Measurements from ENCODE around the gene UBE2L5.

DNA sequence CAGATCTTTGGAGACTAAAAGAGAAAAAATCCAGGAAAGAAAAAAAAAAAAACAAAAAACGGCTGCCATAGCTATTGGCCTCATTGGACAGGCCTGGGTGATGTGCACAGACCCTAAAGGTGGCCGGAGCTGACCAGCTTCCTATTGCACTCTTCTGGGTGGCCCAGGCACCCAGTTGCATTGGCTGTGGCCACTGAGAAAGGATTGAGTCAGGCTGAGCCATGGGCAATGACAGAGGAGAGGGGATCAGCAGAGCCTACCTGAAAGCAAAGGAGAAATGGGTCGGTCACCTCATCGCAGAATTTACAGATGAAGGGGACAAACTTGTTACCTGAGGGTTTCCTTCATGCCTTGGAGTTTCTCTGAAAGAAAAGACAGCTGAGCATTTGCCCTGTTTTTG is 26.1 kb downstream of the UBE2L5 start:
- TF ChIP-seq CTCF (IDR thresholded peaks at IDR 0.05; ENCODE audit: low read depth, low read length) (no peak), EZH2phosphoT487 (IDR thresholded peaks at IDR 0.05; ENCODE audit: low read depth) (no peak)

Data from OCI-LY3 (cell line).